Subcutaneous adipose tissue (tissue), 4 donors: Measurements from ENCODE around the gene SKP1. TPM values are rescaled to one million over a fixed set of nuclear protein-coding genes. Genes with fewer than 3 reads are reported as not detected.

Experiments
- CTCF ChIP-seq: fragments of 450-650 bp; IDR thresholded peaks from one replicate; pipeline ENCODE4 v1.5.1; 2016; ENCODE audit warnings: low read depth, mild to moderate bottlenecking, control low read depth, antibody characterized with exemption, moderate library complexity
- total RNA-seq, 4 donors: library from RNA; depleted of rRNA; stranded (reverse); fragments of >200 nt; gene quantifications; one replicate each; pipeline ENCODE4 v1.1.0, GENCODE V29; 2016

SKP1 gene
- 100 to 1,000 TPM; 132 to 336 (median 244) TPM for total RNA-seq

GRCh38 chr5:134176511-134177368, at the start of gene SKP1:
Gene SKP1, minus strand, starts transcription at chr5:134176950. Its CDS starts 2,928 bp downstream, at chr5:134174022.
- no peak for TF ChIP-seq CTCF

GRCh38 chr5:134225780-134226440, 49.2 kb upstream of the SKP1 start, which contains the start of gene PPP2CA:
Gene PPP2CA, minus strand, starts transcription at chr5:134226073. Its CDS starts 212 bp downstream, at chr5:134225861.
- no peak for TF ChIP-seq CTCF

- TF ChIP-seq CTCF, result no peak
These were observed 48.4 kb upstream of the SKP1 start for GRCh38 chr5:134224888-134225779.

- no peak for TF ChIP-seq CTCF
These were observed 46.9 kb upstream of the SKP1 start for GRCh38 chr5:134223406-134224248.

GRCh38 chr5:134215757-134216156, 39.0 kb upstream of the SKP1 start:
- no peak for TF ChIP-seq CTCF

GRCh38 chr5:134209477-134210245, 32.9 kb upstream of the SKP1 start:
- no peak for TF ChIP-seq CTCF
